Naive B cell (primary cell): ENCODE results near the gene HSDL2. TPM values are rescaled to one million over a fixed set of nuclear protein-coding genes. Genes with fewer than 3 reads are reported as not detected.

Experiments
- ATAC-seq, 2 donors: fragments of 150-1000 bp; cut with Tn5 transposase; 2 replicates each; pipeline ENCODE4 v1.10.0; 2021; ENCODE audit warnings: low read depth in 2 of 2, mild to moderate bottlenecking in 2 of 2, moderate library complexity in 2 of 2
- DNase-seq: peaks from one replicate; pipeline ENCODE4 v3.0.0; 2022
- H3K27ac Mint-ChIP-seq, 6 donors: one replicate each; pipeline ENCODE4 v1.8.0; 2020 to 2022; ENCODE audit warnings: mild to moderate bottlenecking in 6 of 6, mixed read lengths in 6 of 6, moderate library complexity in 5 of 6, inconsistent platforms in 2 of 6
- H3K27me3 Mint-ChIP-seq, 3 donors: one replicate each; pipeline ENCODE4 v1.8.0; 2021 to 2022; ENCODE audit warnings: mixed read lengths in 3 of 3, mild to moderate bottlenecking in 1 of 3
- H3K36me3 Mint-ChIP-seq, 2 donors: one replicate each; pipeline ENCODE4 v1.8.0; 2020 to 2022; ENCODE audit warnings: mixed read lengths in 2 of 2, inconsistent platforms in 1 of 2, mild to moderate bottlenecking in 1 of 2
- H3K4me1 Mint-ChIP-seq, 3 donors: one replicate each; pipeline ENCODE4 v1.8.0; 2020 to 2022; ENCODE audit warnings: mixed read lengths in 3 of 3, inconsistent platforms in 1 of 3, mild to moderate bottlenecking in 1 of 3, moderate library complexity in 1 of 3
- H3K4me3 Mint-ChIP-seq, 8 donors: one replicate each; pipeline ENCODE4 v1.8.0; 2020 to 2022; ENCODE audit warnings: mild to moderate bottlenecking in 8 of 8, mixed read lengths in 8 of 8, moderate library complexity in 8 of 8, inconsistent platforms in 2 of 8
- H3K9me3 Mint-ChIP-seq, 7 donors: one replicate each; pipeline ENCODE4 v1.8.0; 2020 to 2022; ENCODE audit warnings: mixed read lengths in 7 of 7, mild to moderate bottlenecking in 5 of 7, inconsistent platforms in 2 of 7, moderate library complexity in 1 of 7
- polyA plus RNA-seq, 6 donors: library from polyadenylated mRNA; unstranded; fragments of 300-500 nt; fragmentation: Illumina TruSeq; gene quantifications; one replicate each; pipeline ENCODE4 v1.2.3, GENCODE V29; 2021; ENCODE audit warnings: low read depth in 6 of 6

Gene HSDL2
- polyA plus RNA-seq, 6 donors from 2014 or later = 24.0 to 42.3 (median 29.4) TPM

DNA sequence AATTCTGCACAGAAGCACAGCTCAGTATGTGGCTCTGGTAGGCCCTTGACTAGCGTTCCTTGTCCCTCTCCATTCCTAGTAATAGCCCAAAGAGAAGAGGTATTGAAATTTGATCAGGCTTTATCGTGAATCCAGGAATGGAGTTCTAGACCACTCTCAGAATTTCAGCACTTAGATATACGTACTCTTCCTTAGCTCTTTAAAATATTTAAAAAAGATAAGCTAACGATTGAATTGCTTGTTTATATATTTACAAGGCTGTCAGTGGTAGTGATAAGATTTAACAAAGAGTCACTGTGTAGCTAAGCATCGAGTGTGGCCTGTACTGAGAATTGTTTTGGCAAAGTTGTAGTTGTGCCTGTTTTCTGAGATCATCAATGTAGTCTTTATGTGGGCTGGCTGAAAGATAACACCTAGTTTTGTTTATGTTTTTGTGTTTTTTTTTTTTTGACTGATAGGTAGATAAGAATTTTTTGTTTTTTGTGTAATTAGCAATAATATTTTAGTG, 109.2 kb downstream of the HSDL2 start:
- DNase-seq = no peak
- ATAC-seq = no peak
- Mint-ChIP-seq H3K27ac (peak overlapping the region in 1 of 6 donors; percentile 51), H3K36me3 (peaks cover 0 to 14% of the 10 kb centered on the region in 2 donors), H3K9me3 (peaks cover 4 to 12% (median 6%) of the 10 kb centered on the region in 7 donors), H3K4me3 (peak overlapping the region in 1 of 8 donors; percentile 93), H3K27me3 (no peaks in the 10 kb centered on the region), H3K4me1 (peaks cover 14 to 24% (median 23%) of the 10 kb centered on the region in 3 donors)

GRCh38 chr9:112489876-112490666, 110.2 kb downstream of the HSDL2 start:
- DNase-seq (no peak), ATAC-seq (no peak)
- Mint-ChIP-seq H3K4me3 (peak overlapping the region in 2 of 8 donors; percentile 41 to 93), H3K27me3 (no peaks in the 10 kb centered on the region), H3K27ac (no peak overlapping the region), H3K4me1 (peaks cover 14 to 24% (median 23%) of the 10 kb centered on the region in 3 donors), H3K9me3 (peaks cover 5 to 22% (median 15%) of the 10 kb centered on the region in 7 donors), H3K36me3 (peaks cover 7 to 23% of the 10 kb centered on the region in 2 donors)

GRCh38 chr9:112493393-112494137, 113.7 kb downstream of the HSDL2 start:
- Mint-ChIP-seq H3K4me1 (peaks cover 0 to 9% (median 7%) of the 10 kb centered on the region in 3 donors), H3K27ac (no peak overlapping the region)

GRCh38 chr9:112494153-112494552, 114.2 kb downstream of the HSDL2 start:
- DNase-seq (no peak), ATAC-seq (no peak)
- H3K4me3 Mint-ChIP-seq = no peak overlapping the region
- H3K4me1 Mint-ChIP-seq = peaks cover 0 to 9% (median 7%) of the 10 kb centered on the region in 3 donors
- peaks cover 16 to 32% of the 10 kb centered on the region in 2 donors for H3K36me3 Mint-ChIP-seq
- H3K27me3 Mint-ChIP-seq = no peaks in the 10 kb centered on the region
- peak overlapping the region in 2 of 6 donors; percentile 57 to 64 for H3K27ac Mint-ChIP-seq
- H3K9me3 Mint-ChIP-seq = peaks cover 5 to 32% (median 19%) of the 10 kb centered on the region in 7 donors

More at GRCh38 chr9:112493393-112494137, 113.7 kb downstream of the HSDL2 start:
- ATAC-seq (no peak), DNase-seq (no peak)
- H3K9me3 Mint-ChIP-seq = peaks cover 5 to 32% (median 19%) of the 10 kb centered on the region in 7 donors
- peaks cover 16 to 32% of the 10 kb centered on the region in 2 donors for H3K36me3 Mint-ChIP-seq
- H3K4me3 Mint-ChIP-seq = no peak overlapping the region
- no peaks in the 10 kb centered on the region for H3K27me3 Mint-ChIP-seq

GRCh38 chr9:112495614-112496013, 115.7 kb downstream of the HSDL2 start:
- Mint-ChIP-seq H3K4me3 (no peak overlapping the region), H3K36me3 (peaks cover 16 to 32% of the 10 kb centered on the region in 2 donors), H3K27ac (peak overlapping the region in 1 of 6 donors; percentile 64), H3K9me3 (peaks cover 5 to 32% (median 19%) of the 10 kb centered on the region in 7 donors), H3K4me1 (peaks cover 0 to 9% (median 7%) of the 10 kb centered on the region in 3 donors), H3K27me3 (no peaks in the 10 kb centered on the region)
- DNase-seq (no peak), ATAC-seq (no peak)

- Mint-ChIP-seq H3K4me3 (no peak overlapping the region), H3K27me3 (no peaks in the 10 kb centered on the region), H3K27ac (no peak overlapping the region), H3K9me3 (peaks cover 5 to 32% (median 19%) of the 10 kb centered on the region in 7 donors), H3K36me3 (peaks cover 16 to 32% of the 10 kb centered on the region in 2 donors), H3K4me1 (peaks cover 0 to 9% (median 8%) of the 10 kb centered on the region in 3 donors)
- ATAC-seq (no peak), DNase-seq (no peak)
Observed at GRCh38 chr9:112496074-112496722, 116.3 kb downstream of the HSDL2 start.

GRCh38 chr9:112500842-112501241, 120.9 kb downstream of the HSDL2 start:
- Mint-ChIP-seq H3K4me1 (peaks cover 0 to 6% (median 0%) of the 10 kb centered on the region in 3 donors), H3K27me3 (no peaks in the 10 kb centered on the region), H3K27ac (peak overlapping the region in 2 of 6 donors; percentile 13 to 60), H3K36me3 (peaks cover under 1 to 1% of the 10 kb centered on the region in 2 donors), H3K4me3 (no peak overlapping the region), H3K9me3 (peaks cover 0 to 3% (median 0%) of the 10 kb centered on the region in 7 donors)
- DNase-seq (no peak), ATAC-seq (no peak)

- H3K36me3 Mint-ChIP-seq = no peaks in the 10 kb centered on the region
- no peak overlapping the region for H3K27ac Mint-ChIP-seq
- H3K4me1 Mint-ChIP-seq = peaks cover 0 to 6% (median 0%) of the 10 kb centered on the region in 3 donors
- no peaks in the 10 kb centered on the region for H3K9me3 Mint-ChIP-seq
- ATAC-seq (no peak), DNase-seq (no peak)
- H3K4me3 Mint-ChIP-seq = no peak overlapping the region
- H3K27me3 Mint-ChIP-seq = no peaks in the 10 kb centered on the region
Observed at GRCh38 chr9:112501287-112501686, 121.4 kb downstream of the HSDL2 start.

- Mint-ChIP-seq H3K36me3 (no peaks in the 10 kb centered on the region), H3K4me1 (peaks cover 0 to 6% (median 0%) of the 10 kb centered on the region in 3 donors), H3K9me3 (no peaks in the 10 kb centered on the region), H3K27me3 (no peaks in the 10 kb centered on the region), H3K27ac (peak overlapping the region in 1 of 6 donors; percentile 2), H3K4me3 (no peak overlapping the region)
- no peak for ATAC-seq
- no peak for DNase-seq
Observed at GRCh38 chr9:112502175-112502946, 122.5 kb downstream of the HSDL2 start.

DNA sequence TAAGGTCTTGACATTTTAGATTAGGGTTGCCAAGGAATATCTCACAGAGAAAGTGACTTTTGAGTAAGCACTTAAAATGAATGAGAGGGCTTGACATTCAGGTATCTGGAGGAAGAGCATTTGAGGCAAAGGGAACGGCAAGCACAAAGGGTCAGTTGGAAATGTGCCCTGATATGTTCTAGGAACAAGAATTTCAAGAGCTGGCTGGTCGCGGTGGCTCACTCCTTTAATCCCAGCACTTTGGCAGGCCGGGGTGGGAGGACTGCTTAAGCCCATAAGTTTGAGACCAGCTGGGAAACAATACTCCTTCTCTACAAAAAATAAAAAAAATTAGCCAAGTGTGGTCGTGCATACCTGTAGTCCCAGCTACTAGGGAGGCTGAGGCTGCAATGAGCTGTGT, 123.3 kb downstream of the HSDL2 start:
- Mint-ChIP-seq H3K27me3 (no peaks in the 10 kb centered on the region), H3K9me3 (no peaks in the 10 kb centered on the region), H3K27ac (peak overlapping the region in 2 of 6 donors; percentile 2 to 43), H3K4me3 (no peak overlapping the region), H3K4me1 (peaks cover 0 to 6% (median 0%) of the 10 kb centered on the region in 3 donors), H3K36me3 (no peaks in the 10 kb centered on the region)
- ATAC-seq (no peak), DNase-seq (no peak)

GRCh38 chr9:112505086-112505485, 125.2 kb downstream of the HSDL2 start:
- peaks cover 0 to 6% (median 0%) of the 10 kb centered on the region in 3 donors for H3K4me1 Mint-ChIP-seq
- no peak for ATAC-seq
- H3K27ac Mint-ChIP-seq = no peak overlapping the region
- DNase-seq = no peak
- H3K4me3 Mint-ChIP-seq = no peak overlapping the region
- H3K36me3 Mint-ChIP-seq = no peaks in the 10 kb centered on the region
- H3K27me3 Mint-ChIP-seq = no peaks in the 10 kb centered on the region
- no peaks in the 10 kb centered on the region for H3K9me3 Mint-ChIP-seq

DNA sequence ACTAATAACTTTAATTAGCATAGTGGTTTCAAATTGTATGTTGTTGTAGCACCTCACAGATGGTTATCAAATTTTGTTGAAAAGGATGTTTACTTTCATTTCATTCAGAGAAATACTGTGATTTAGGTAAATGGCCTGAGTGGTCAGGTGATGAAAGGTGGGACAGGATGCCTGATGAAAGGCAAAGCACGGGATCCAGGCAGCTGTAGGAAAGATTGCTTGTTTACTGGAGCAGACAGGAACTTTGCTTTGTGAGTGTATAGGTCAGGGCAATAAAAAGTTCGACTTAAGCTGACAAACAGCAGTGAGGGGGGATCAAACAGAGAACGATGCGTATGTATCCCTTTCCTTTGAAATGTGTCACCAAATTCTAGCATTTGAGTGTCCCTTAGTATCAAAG, 125.7 kb downstream of the HSDL2 start:
- DNase-seq (no peak), ATAC-seq (no peak)
- Mint-ChIP-seq H3K27me3 (no peaks in the 10 kb centered on the region), H3K27ac (peak overlapping the region in 2 of 6 donors; percentile 47 to 75), H3K36me3 (no peaks in the 10 kb centered on the region), H3K4me1 (peaks cover 0 to 6% (median 0%) of the 10 kb centered on the region in 3 donors), H3K4me3 (no peak overlapping the region), H3K9me3 (no peaks in the 10 kb centered on the region)
